Prostate gland (tissue), 2 donors: ENCODE data around the gene CEP44. TPM values are rescaled to one million over a fixed set of nuclear protein-coding genes. Genes with fewer than 3 reads are reported as not detected.

ENCODE experiments used
- DNase-seq: peaks from one replicate; pipeline ENCODE4 v3.0.0-alpha.2; 2019; ENCODE audit warnings: low spot score
- H3K27ac ChIP-seq, 2 donors: fragments of 200-600 bp; sonication (generic); 2 replicates each; pipeline ENCODE4 v1.5.1; 2017 to 2019
- H3K27me3 ChIP-seq: fragments of 200-600 bp; sonication (generic); replicated peaks from 2 replicates; pipeline ENCODE4 v1.5.1; 2019; ENCODE audit not compliant: insufficient read depth
- H3K36me3 ChIP-seq, 2 donors: fragments of 200-600 bp; sonication (generic); 1 replicate in 1 of 2; 2 replicates in 1 of 2; pipeline versions ENCODE4 v1.5.1 to v1.8.1; 2017 to 2019
- H3K4me1 ChIP-seq: fragments of 200-600 bp; sonication (generic); replicated peaks from 2 replicates; pipeline ENCODE4 v1.5.1; 2019
- H3K4me3 ChIP-seq, 2 donors: fragments of 200-600 bp; sonication (generic); 2 replicates each; pipeline ENCODE4 v1.5.1; 2017 to 2019
- H3K9me3 ChIP-seq: fragments of 200-600 bp; sonication (generic); 2 replicates; pipeline ENCODE4 v1.5.1; 2017
- POLR2A ChIP-seq: fragments of 450-650 bp; IDR thresholded peaks from one replicate; pipeline ENCODE4 v1.6.1; 2016; ENCODE audit warnings: antibody characterized with exemption, mild to moderate bottlenecking
- POLR2AphosphoS5 ChIP-seq: sonication (generic); formaldehyde crosslinking; IDR thresholded peaks from one replicate; pipeline ENCODE4 v1.6.1; 2017; ENCODE audit warnings: antibody characterized with exemption
- WGBS: methylation state at CpG from one replicate; pipeline ENCODE4 v1.1.5; 2018; 5-methylcytosine and 5-hydroxymethylcytosine counted together
- intact Hi-C: fragments of 100-400 bp; cut with DNase I; formaldehyde crosslinking; loops from one replicate; pipeline ENCODE4 v1.14.2; 2022
- total RNA-seq, 2 donors: library from RNA; depleted of rRNA; stranded (reverse); fragments of >200 nt; gene quantifications; one replicate each; pipeline ENCODE4 v1.1.0, GENCODE V29; 2016
- TF ChIP-seq, protein P1 (sequence below), 4 experiments: fragments of 200-600 bp in 2 of 4; fragments of 450-650 bp in 2 of 4; sonication (generic) in 2 of 4; IDR thresholded peaks; 1 replicate in 3 of 4; 2 replicates in 1 of 4; pipeline ENCODE4 v1.5.1; 2016 to 2019; ENCODE audit warnings: antibody characterized with exemption in 4 of 4, mild to moderate bottlenecking in 2 of 4, moderate library complexity in 2 of 4

Gene CEP44
- total RNA-seq, 2 donors from 2014 or later: 13.7 to 14.3 TPM

GRCh38 chr4:174349156-174349555, 65.4 kb downstream of the CEP44 start:
- no peak for DNase-seq

DNA sequence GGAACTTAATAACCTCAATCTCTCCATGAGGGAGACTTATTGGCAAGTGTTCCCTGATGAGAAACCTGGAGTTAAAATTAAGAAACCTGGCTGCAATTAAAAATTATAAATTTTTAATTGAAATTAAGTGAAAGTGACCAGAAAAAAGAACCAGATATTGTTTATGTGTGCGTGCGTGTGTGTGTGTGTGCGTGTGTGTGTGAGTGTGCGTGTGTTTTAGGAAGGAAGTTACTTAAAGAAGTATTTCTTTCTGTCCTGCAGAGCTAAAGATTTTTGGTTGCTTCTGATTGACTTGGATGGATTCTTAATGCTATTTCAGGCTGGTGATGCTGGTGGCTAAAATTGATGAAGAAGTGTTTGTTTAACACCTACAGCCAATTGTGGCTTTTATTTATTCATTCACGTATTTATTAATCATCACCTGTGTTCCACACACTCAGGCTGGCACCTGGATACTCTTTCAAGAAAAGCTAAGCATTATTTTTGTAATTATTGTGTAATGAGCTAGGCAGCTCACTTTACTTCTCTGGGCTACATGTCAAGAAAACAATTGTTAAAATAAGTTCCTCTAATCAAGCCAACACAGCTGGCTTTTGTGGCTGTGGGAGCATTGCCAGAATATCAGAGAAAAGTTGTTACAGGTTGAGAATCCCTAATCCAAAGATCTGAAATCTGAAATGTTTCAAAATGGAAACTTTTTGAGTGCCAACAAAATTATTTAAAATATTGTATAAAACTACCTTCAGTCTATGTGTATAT, 68.5 kb downstream of the CEP44 start:
- Histone ChIP-seq H3K27ac (no peak overlapping the region), H3K27me3 (no peaks in the 10 kb centered on the region), H3K4me1 (no peaks in the 10 kb centered on the region), H3K9me3 (no peaks in the 10 kb centered on the region), H3K4me3 (no peak overlapping the region), H3K36me3 (no peaks in the 10 kb centered on the region)
- 63% methylated on average over 5 of the region's 5 CpGs for WGBS
- DNase-seq: no peak
- TF ChIP-seq, protein P1, sequence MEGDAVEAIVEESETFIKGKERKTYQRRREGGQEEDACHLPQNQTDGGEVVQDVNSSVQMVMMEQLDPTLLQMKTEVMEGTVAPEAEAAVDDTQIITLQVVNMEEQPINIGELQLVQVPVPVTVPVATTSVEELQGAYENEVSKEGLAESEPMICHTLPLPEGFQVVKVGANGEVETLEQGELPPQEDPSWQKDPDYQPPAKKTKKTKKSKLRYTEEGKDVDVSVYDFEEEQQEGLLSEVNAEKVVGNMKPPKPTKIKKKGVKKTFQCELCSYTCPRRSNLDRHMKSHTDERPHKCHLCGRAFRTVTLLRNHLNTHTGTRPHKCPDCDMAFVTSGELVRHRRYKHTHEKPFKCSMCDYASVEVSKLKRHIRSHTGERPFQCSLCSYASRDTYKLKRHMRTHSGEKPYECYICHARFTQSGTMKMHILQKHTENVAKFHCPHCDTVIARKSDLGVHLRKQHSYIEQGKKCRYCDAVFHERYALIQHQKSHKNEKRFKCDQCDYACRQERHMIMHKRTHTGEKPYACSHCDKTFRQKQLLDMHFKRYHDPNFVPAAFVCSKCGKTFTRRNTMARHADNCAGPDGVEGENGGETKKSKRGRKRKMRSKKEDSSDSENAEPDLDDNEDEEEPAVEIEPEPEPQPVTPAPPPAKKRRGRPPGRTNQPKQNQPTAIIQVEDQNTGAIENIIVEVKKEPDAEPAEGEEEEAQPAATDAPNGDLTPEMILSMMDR (IDR thresholded peaks at IDR 0.05): no peak
- intact Hi-C loops: no loop called here

More at GRCh38 chr4:174349156-174349555, 65.4 kb downstream of the CEP44 start:
- no peak overlapping the region for H3K4me3 ChIP-seq
- intact Hi-C loops: no loop called here
- no peak for TF ChIP-seq POLR2AphosphoS5
- no peak for TF ChIP-seq POLR2A
- TF ChIP-seq, protein P1 (IDR thresholded peaks at IDR 0.05): no peak
- H3K27me3 ChIP-seq: no peaks in the 10 kb centered on the region
- 100% methylated on average over 1 of the region's 1 CpG for WGBS
- no peaks in the 10 kb centered on the region for H3K9me3 ChIP-seq
- no peak overlapping the region for H3K27ac ChIP-seq
- no peaks in the 10 kb centered on the region for H3K36me3 ChIP-seq
- no peaks in the 10 kb centered on the region for H3K4me1 ChIP-seq

DNA sequence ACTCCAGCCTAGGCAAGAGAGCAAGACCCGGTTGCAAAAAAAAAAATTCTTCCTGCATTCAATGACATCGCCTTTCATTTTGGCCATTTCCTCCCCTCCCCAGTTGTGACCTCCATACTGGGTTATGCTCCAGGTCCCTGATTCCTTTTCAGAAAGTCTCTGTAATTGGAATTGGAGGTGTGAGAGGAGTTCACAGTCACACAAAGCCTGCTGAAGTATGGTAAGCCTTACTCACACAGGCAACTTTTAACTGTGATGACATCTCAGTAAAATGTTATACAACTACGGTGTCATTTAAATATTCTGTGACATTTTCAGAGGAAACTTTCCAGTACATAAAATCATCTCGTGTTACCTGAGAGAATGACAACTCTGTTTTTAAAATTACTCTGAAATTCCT, 73.6 kb downstream of the CEP44 start:
- intact Hi-C loops: no loop called here
- H3K4me3 ChIP-seq: no peak overlapping the region
- no peaks in the 10 kb centered on the region for H3K9me3 ChIP-seq
- H3K4me1 ChIP-seq: no peaks in the 10 kb centered on the region
- H3K27ac ChIP-seq: no peak overlapping the region
- 88% methylated on average over 4 of the region's 4 CpGs for WGBS
- TF ChIP-seq POLR2AphosphoS5 (no peak), POLR2A (no peak)
- TF ChIP-seq, protein P1 (IDR thresholded peaks at IDR 0.05): no peak
- H3K27me3 ChIP-seq: no peaks in the 10 kb centered on the region
- no peak for DNase-seq
- H3K36me3 ChIP-seq: no peaks in the 10 kb centered on the region

- no peak overlapping the region for H3K27ac ChIP-seq
- 74% methylated on average over 1 of the region's 1 CpG for WGBS
- intact Hi-C loops: no loop called here
- no peaks in the 10 kb centered on the region for H3K27me3 ChIP-seq
- no peaks in the 10 kb centered on the region for H3K4me1 ChIP-seq
- H3K36me3 ChIP-seq: no peaks in the 10 kb centered on the region
- DNase-seq: no peak
- H3K4me3 ChIP-seq: no peak overlapping the region
- TF ChIP-seq, protein P1 (IDR thresholded peaks at IDR 0.05): no peak
- TF ChIP-seq POLR2AphosphoS5: no peak
- TF ChIP-seq POLR2A: no peak
- H3K9me3 ChIP-seq: no peaks in the 10 kb centered on the region
These were observed 74.7 kb downstream of the CEP44 start for GRCh38 chr4:174358410-174358809.

DNA sequence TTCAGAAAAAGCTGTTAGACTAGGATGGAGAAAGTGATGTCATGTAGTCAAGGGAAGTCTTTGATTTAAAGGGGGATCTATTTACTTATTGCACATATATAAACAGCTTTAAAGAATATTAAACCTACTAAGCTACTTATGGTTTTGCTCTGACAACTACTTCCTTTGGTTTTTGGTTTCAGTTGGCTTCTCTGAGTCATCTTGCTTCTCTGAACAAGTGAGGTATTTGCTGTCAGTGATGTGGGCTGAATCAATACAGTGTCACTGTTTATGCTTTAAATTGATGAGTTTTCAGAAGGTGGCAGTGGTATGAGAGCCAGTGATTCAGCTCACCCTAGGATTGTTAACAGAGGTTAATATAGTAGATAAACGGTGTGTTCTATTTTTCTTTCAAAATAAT, 75.1 kb downstream of the CEP44 start:
- no peak overlapping the region for H3K4me3 ChIP-seq
- H3K4me1 ChIP-seq: no peaks in the 10 kb centered on the region
- no peaks in the 10 kb centered on the region for H3K36me3 ChIP-seq
- H3K27me3 ChIP-seq: no peaks in the 10 kb centered on the region
- no peak for TF ChIP-seq POLR2A
- TF ChIP-seq POLR2AphosphoS5: no peak
- TF ChIP-seq, protein P1 (IDR thresholded peaks at IDR 0.05): no peak
- DNase-seq: no peak
- WGBS: 89% methylated on average over 1 of the region's 1 CpG
- no peaks in the 10 kb centered on the region for H3K9me3 ChIP-seq
- intact Hi-C loops: no loop called here
- H3K27ac ChIP-seq: no peak overlapping the region
